PC-9 (cell line): Measurements from ENCODE around the gene PNKD. TPM values are rescaled to one million over a fixed set of nuclear protein-coding genes. Genes with fewer than 3 reads are reported as not detected.
A peak's percentile ranks its signal among the peaks of the same experiment; 100 is the strongest.

Source experiments
- Bru-seq: library from RNA; stranded (reverse); fragments of 400-500 nt; gene quantifications from one replicate; lab custom pipeline; 2021; lab: Mats Ljungman, UMichigan
- BruChase-seq, 2 experiments: library from RNA; stranded (reverse); fragments of 400-500 nt; gene quantifications; one replicate each; lab custom pipeline; 2021; lab: Mats Ljungman, UMichigan
- BruUV-seq: library from RNA; stranded (reverse); fragments of 400-500 nt; replicated peaks from 2 replicates; lab custom pipeline; 2021; lab: Mats Ljungman, UMichigan
- CTCF ChIA-PET: fragments of 300-600 bp; sonication (Branson Sonifier 250); formaldehyde crosslinking; loops from one replicate; lab custom pipeline; 2022; ENCODE audit warnings: antibody characterized with exemption; lab: Charles Lee
- POLR2A ChIA-PET: fragments of 300-600 bp; sonication (Branson Sonifier 250); formaldehyde crosslinking; loops from one replicate; lab custom pipeline; 2022; ENCODE audit warnings: antibody characterized with exemption; ENCODE audit not compliant: unreplicated experiment; lab: Charles Lee
- DNase-seq, 2 experiments: peaks; one replicate each; pipeline versions ENCODE4 v3.0.0 to v3.0.0-alpha.2; 2015 to 2022; ENCODE audit warnings: mixed read lengths in 1 of 2
- H2AFZ ChIP-seq: fragments of 200-600 bp; sonication (generic); 2 replicates; pipeline ENCODE4 v1.8.1; 2017; ENCODE audit warnings: antibody characterized with exemption
- H3F3A ChIP-seq: fragments of 200-600 bp; sonication (generic); 2 replicates; pipeline ENCODE4 v1.8.1; 2017; ENCODE audit warnings: antibody characterized with exemption, mild to moderate bottlenecking, low read depth; ENCODE audit not compliant: insufficient read depth
- H3K27ac ChIP-seq: fragments of 200-600 bp; sonication (generic); 2 replicates; pipeline ENCODE4 v1.6.1; 2016; ENCODE audit warnings: mixed run types
- H3K27me3 ChIP-seq: fragments of 200-600 bp; sonication (generic); 2 replicates; pipeline ENCODE4 v1.6.1; 2016; ENCODE audit warnings: low read depth, mixed run types; ENCODE audit not compliant: insufficient read depth
- H3K36me3 ChIP-seq: fragments of 200-600 bp; sonication (generic); 2 replicates; pipeline ENCODE4 v1.6.1; 2016; ENCODE audit warnings: low read depth, mixed run types
- H3K4me1 ChIP-seq: fragments of 200-600 bp; sonication (generic); replicated peaks from 2 replicates; pipeline ENCODE4 v1.6.1; 2016; ENCODE audit warnings: mixed run types; ENCODE audit not compliant: insufficient read depth
- H3K4me2 ChIP-seq: fragments of 200-600 bp; sonication (generic); 2 replicates; pipeline ENCODE4 v1.6.1; 2017; ENCODE audit warnings: mixed run types
- H3K4me3 ChIP-seq: fragments of 200-600 bp; sonication (generic); 2 replicates; pipeline ENCODE4 v1.6.1; 2016; ENCODE audit warnings: mixed run types
- H3K79me2 ChIP-seq: fragments of 200-600 bp; sonication (generic); 2 replicates; pipeline ENCODE4 v1.6.1; 2017; ENCODE audit warnings: low read depth, mixed run types
- H3K9me2 ChIP-seq: fragments of 200-600 bp; sonication (generic); 2 replicates; pipeline ENCODE4 v1.8.1; 2017; ENCODE audit warnings: mild to moderate bottlenecking; ENCODE audit not compliant: insufficient read depth
- H3K9me3 ChIP-seq: fragments of 200-600 bp; sonication (generic); 2 replicates; pipeline ENCODE4 v1.8.1; 2016; ENCODE audit warnings: low read depth; ENCODE audit not compliant: insufficient read depth
- H4K20me1 ChIP-seq: fragments of 200-600 bp; sonication (generic); 2 replicates; pipeline ENCODE4 v1.8.1; 2017; ENCODE audit not compliant: insufficient read depth
- CTCF ChIP-seq: fragments of 200-600 bp; sonication (generic); conservative IDR thresholded peaks from 2 replicates; pipeline ENCODE4 v1.6.1; 2017; ENCODE audit warnings: mixed run types, antibody characterized with exemption, mild to moderate bottlenecking, moderate library complexity
- EZH2 ChIP-seq: fragments of 200-600 bp; sonication (generic); IDR thresholded peaks from 2 replicates; pipeline ENCODE4 v1.8.0; 2017; ENCODE audit warnings: antibody characterized with exemption, low read depth
- intact Hi-C: fragments of 100-400 bp; cut with micrococcal nuclease; formaldehyde crosslinking; loops from one replicate; pipeline ENCODE4 v1.10.0; 2022; ENCODE audit not compliant: unreplicated experiment
- long read RNA-seq: library from polyadenylated mRNA; stranded (forward); transcript quantifications from one replicate; pipeline ENCODE4 v2.0.0, GENCODE V29; 2022
- total RNA-seq: library from RNA; stranded (reverse); gene quantifications from 2 replicates; pipeline ENCODE4 v1.2.3, GENCODE V29; 2021

PNKD gene
- total RNA-seq (94.7 and 102 TPM in 2 replicates), Bru-seq, nascent RNA (percentile 55 among the genes with signal in this experiment), BruChase-seq, experiment 1, labeled RNA remaining after a 2-hour chase (percentile 56 among the genes with signal in this experiment), BruChase-seq, experiment 2, labeled RNA remaining after a 6-hour chase (percentile 73 among the genes with signal in this experiment)
- long read RNA-seq, transcript PNKD-202 (9 exons, 2,991 nt), result minor isoform, 46 of 282 reads
- long read RNA-seq, transcript PNKD-201 (3 exons, 758 nt), result major isoform, 173 of 282 reads
- long read RNA-seq, partial matches to known transcripts, result 27 of 282 reads
- long read RNA-seq, other reads (novel, unspliced or antisense), result 36 of 282 reads

- Histone ChIP-seq H3K4me1 (peaks cover 39% of the 10 kb centered on the region), H3K4me3 (peak within 1 kb of the TSS; percentile 91), H3K9me3 (no peaks in the 10 kb centered on the region), H3K9me2 (no peaks in the 10 kb centered on the region), H3K27ac (peak within 1 kb of the TSS; percentile 54), H3K79me2 (peaks cover 52% of the 10 kb centered on the region), H3K4me2 (peak within 1 kb of the TSS; percentile 97), H4K20me1 (peaks cover 27% of the 10 kb centered on the region), H2AFZ (peak within 1 kb of the TSS; percentile 79), H3K36me3 (peaks cover 12% of the 10 kb centered on the region), H3K27me3 (no peaks in the 10 kb centered on the region), H3F3A (peaks cover 31% of the 10 kb centered on the region)
- ChIA-PET CTCF (interaction anchor here (0.9 to 1.0 kb wide), 2 partner anchors 126 to 196 kb away, joined by 3 read pairs; no protein-coding TSS in a partner anchor), POLR2A (interaction anchor here (0.6 to 1.6 kb wide), 5 partner anchors 17 to 453 kb away, joined by 3 to 13 read pairs (median 6); no protein-coding TSS in a partner anchor)
- intact Hi-C loops, result loop anchor here (1.0 to 10.0 kb wide), 4 partner anchors 83 to 577 kb away; partner anchors contain the start of genes BCS1L, CATIP and ZNF142
- BruUV-seq, result no TSS peak
- TF ChIP-seq CTCF (no peak; the same call in 1 of the 2 replicates), EZH2 (no peak)
- peak; percentile 94 to 100 for DNase-seq
Measured at GRCh38 chr2:218269900-218270720, at the start of gene PNKD, which contains the start of gene AAMP. TSS of gene PNKD (plus strand) at chr2:218270519. CDS start at chr2:218270536, 17 bp downstream. TSS of gene AAMP (minus strand) at chr2:218270137. CDS start at chr2:218270086, 51 bp downstream.

- BruUV-seq, result no TSS peak
Measured at GRCh38 chr2:218221000-218221399, 49.3 kb upstream of the PNKD start.

More at GRCh38 chr2:218221000-218221399, 49.3 kb upstream of the PNKD start:
- Histone ChIP-seq H3F3A (peaks cover 6% of the 10 kb centered on the region), H4K20me1 (peaks cover 50% of the 10 kb centered on the region), H3K9me3 (no peaks in the 10 kb centered on the region), H3K36me3 (peaks cover 23% of the 10 kb centered on the region; the same call in 1 of the 2 replicates), H3K27ac (no peak overlapping the region), H3K79me2 (peaks cover 85% of the 10 kb centered on the region), H3K4me1 (peaks cover 28% of the 10 kb centered on the region), H3K4me2 (no peak overlapping the region), H3K4me3 (no peak overlapping the region), H3K27me3 (no peaks in the 10 kb centered on the region), H3K9me2 (no peaks in the 10 kb centered on the region), H2AFZ (no peak overlapping the region)
- POLR2A ChIA-PET, result no interaction called here
- intact Hi-C loops, result no loop called here
- TF ChIP-seq EZH2, result no peak
- no peak for TF ChIP-seq CTCF
- CTCF ChIA-PET, result no interaction called here
- DNase-seq, result no peak
